ENCODE measurements around the gene ESRRG.

ESRRG gene

GRCh38 chr1:216598448-216598847, 124.8 kb downstream of the ESRRG start:
- TF ChIP-seq CTCF (IDR thresholded peaks at IDR 0.05; ENCODE audit: low read depth, low read length, missing control alignments) = no peak
- H3K4me3 ChIP-seq (ENCODE audit: low read depth, low read length) = no peak overlapping the region
- in situ Hi-C loops (cut with HindIII; ENCODE audit: low sequenced_read_pairs) = no loop called here
- no peak for DNase-seq (ENCODE audit: low read depth)

- no peak for DNase-seq (ENCODE audit: low read depth)
- in situ Hi-C loops (cut with HindIII; ENCODE audit: low sequenced_read_pairs) = no loop called here
- no peak for TF ChIP-seq CTCF (IDR thresholded peaks at IDR 0.05; ENCODE audit: low read depth, low read length, missing control alignments)
- no peak overlapping the region for H3K4me3 ChIP-seq (ENCODE audit: low read depth, low read length)
These were observed 126.9 kb downstream of the ESRRG start for GRCh38 chr1:216596281-216596862.

GRCh38 chr1:216587715-216588114, 135.5 kb downstream of the ESRRG start:
- no peak for TF ChIP-seq CTCF (IDR thresholded peaks at IDR 0.05; ENCODE audit: low read depth, low read length, missing control alignments)
- no peak for DNase-seq (ENCODE audit: low read depth)
- H3K4me3 ChIP-seq (ENCODE audit: low read depth, low read length) = no peak overlapping the region
- in situ Hi-C loops (cut with HindIII; ENCODE audit: low sequenced_read_pairs) = no loop called here

- in situ Hi-C loops (cut with HindIII; ENCODE audit: low sequenced_read_pairs) = no loop called here
- no peak overlapping the region for H3K4me3 ChIP-seq (ENCODE audit: low read depth, low read length)
- TF ChIP-seq CTCF (IDR thresholded peaks at IDR 0.05; ENCODE audit: low read depth, low read length, missing control alignments) = no peak
- DNase-seq (ENCODE audit: low read depth) = no peak
These were observed 141.1 kb downstream of the ESRRG start for GRCh38 chr1:216582151-216582550.

- no peak for TF ChIP-seq CTCF (IDR thresholded peaks at IDR 0.05; ENCODE audit: low read depth, low read length, missing control alignments)
- no peak overlapping the region for H3K4me3 ChIP-seq (ENCODE audit: low read depth, low read length)
- in situ Hi-C loops (cut with HindIII; ENCODE audit: low sequenced_read_pairs) = no loop called here
- no peak for DNase-seq (ENCODE audit: low read depth)
These were observed 142.6 kb downstream of the ESRRG start for GRCh38 chr1:216580538-216581057.

- no peak for TF ChIP-seq CTCF (IDR thresholded peaks at IDR 0.05; ENCODE audit: low read depth, low read length, missing control alignments)
- in situ Hi-C loops (cut with HindIII; ENCODE audit: low sequenced_read_pairs) = no loop called here
- no peak for DNase-seq (ENCODE audit: low read depth)
- no peak overlapping the region for H3K4me3 ChIP-seq (ENCODE audit: low read depth, low read length)
These were observed 146.8 kb downstream of the ESRRG start for GRCh38 chr1:216576234-216576937.

Data from astrocyte of the cerebellum (primary cell).